ENCODE results near the gene PAPOLA. TPM values are rescaled to one million over a fixed set of nuclear protein-coding genes. Genes with fewer than 3 reads are reported as not detected.

The PAPOLA gene
- total RNA-seq, 2 experiments from 2014 or later = 161 to 173 TPM

GRCh38 chr14:96574171-96574632 is 72.0 kb downstream of the PAPOLA start:
- POLR2A ChIA-PET = no interaction called here

GRCh38 chr14:96574633-96575632 is 72.8 kb downstream of the PAPOLA start:
- Mint-ChIP-seq H3K27ac (no peak overlapping the region), H3K4me3 (no peak overlapping the region), H3K9me3 (no peaks in the 10 kb centered on the region), H3K4me1 (ENCODE audit: low read depth) (no peaks in the 10 kb centered on the region), H3K27me3 (no peaks in the 10 kb centered on the region), H3K36me3 (peaks cover 2% of the 10 kb centered on the region)
- intact Hi-C loops (cut with micrococcal nuclease) = no loop called here
- DNase-seq = no peak
- CTCF ChIA-PET = interaction anchor here (1.7 kb wide), 1 partner anchor 167 kb away, joined by 3 read pairs; no protein-coding TSS in a partner anchor
- POLR2A ChIA-PET = no interaction called here

More at GRCh38 chr14:96574171-96574632, 72.0 kb downstream of the PAPOLA start:
- Mint-ChIP-seq H3K27ac (no peak overlapping the region), H3K4me3 (no peak overlapping the region), H3K27me3 (no peaks in the 10 kb centered on the region), H3K4me1 (ENCODE audit: low read depth) (no peaks in the 10 kb centered on the region), H3K9me3 (no peaks in the 10 kb centered on the region), H3K36me3 (peaks cover 4% of the 10 kb centered on the region)
- CTCF ChIA-PET = interaction anchor here (0.6 to 1.7 kb wide), 2 partner anchors 167 to 193 kb away, joined by 3 to 4 read pairs; no protein-coding TSS in a partner anchor
- intact Hi-C loops (cut with micrococcal nuclease) = no loop called here
- no peak for DNase-seq

GRCh38 chr14:96576359-96576758 is 74.2 kb downstream of the PAPOLA start:
- POLR2A ChIA-PET = interaction anchor here (0.7 kb wide), 1 partner anchor 21 kb away, joined by 3 read pairs; no protein-coding TSS in a partner anchor
- H3K27ac Mint-ChIP-seq = no peak overlapping the region
- no peak for DNase-seq
- H3K27me3 Mint-ChIP-seq = no peaks in the 10 kb centered on the region
- H3K36me3 Mint-ChIP-seq = peaks cover 2% of the 10 kb centered on the region
- no peaks in the 10 kb centered on the region for H3K9me3 Mint-ChIP-seq
- CTCF ChIA-PET = interaction anchor here (1.6 kb wide), 1 partner anchor 9 kb away, joined by 5 read pairs; no protein-coding TSS in a partner anchor
- no peak overlapping the region for H3K4me3 Mint-ChIP-seq
- intact Hi-C loops (cut with micrococcal nuclease) = no loop called here
- no peaks in the 10 kb centered on the region for H3K4me1 Mint-ChIP-seq (ENCODE audit: low read depth)

DNA sequence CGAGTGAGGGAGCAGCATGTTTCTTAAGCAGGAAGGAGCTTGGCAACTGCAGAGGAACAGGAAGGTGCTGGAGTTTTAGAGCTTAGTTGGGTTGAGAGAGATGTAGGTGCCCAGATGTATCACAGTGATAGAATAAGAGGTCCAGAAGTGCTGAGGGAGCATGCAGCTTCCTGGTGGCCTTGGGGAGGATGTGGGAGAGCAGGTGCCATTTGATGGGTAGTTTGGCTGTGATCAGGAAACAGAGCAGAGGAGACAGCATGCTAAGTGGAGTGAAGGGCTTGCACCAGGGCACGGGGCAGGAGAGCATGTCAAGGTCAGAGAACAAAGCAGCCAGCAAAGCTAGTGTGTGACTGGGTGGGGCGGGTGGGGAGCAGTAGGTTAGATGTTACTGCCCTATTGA is 74.8 kb downstream of the PAPOLA start:
- H3K4me1 Mint-ChIP-seq (ENCODE audit: low read depth) = no peaks in the 10 kb centered on the region
- H3K4me3 Mint-ChIP-seq = no peak overlapping the region
- intact Hi-C loops (cut with micrococcal nuclease) = no loop called here
- DNase-seq = no peak
- H3K36me3 Mint-ChIP-seq = peaks cover 2% of the 10 kb centered on the region
- H3K9me3 Mint-ChIP-seq = no peaks in the 10 kb centered on the region
- ChIA-PET CTCF (interaction anchor here (1.6 kb wide), 1 partner anchor 10 kb away, joined by 5 read pairs; no protein-coding TSS in a partner anchor), POLR2A (interaction anchor here (0.7 kb wide), 1 partner anchor 22 kb away, joined by 3 read pairs; no protein-coding TSS in a partner anchor)
- no peak overlapping the region for H3K27ac Mint-ChIP-seq
- H3K27me3 Mint-ChIP-seq = no peaks in the 10 kb centered on the region

DNA sequence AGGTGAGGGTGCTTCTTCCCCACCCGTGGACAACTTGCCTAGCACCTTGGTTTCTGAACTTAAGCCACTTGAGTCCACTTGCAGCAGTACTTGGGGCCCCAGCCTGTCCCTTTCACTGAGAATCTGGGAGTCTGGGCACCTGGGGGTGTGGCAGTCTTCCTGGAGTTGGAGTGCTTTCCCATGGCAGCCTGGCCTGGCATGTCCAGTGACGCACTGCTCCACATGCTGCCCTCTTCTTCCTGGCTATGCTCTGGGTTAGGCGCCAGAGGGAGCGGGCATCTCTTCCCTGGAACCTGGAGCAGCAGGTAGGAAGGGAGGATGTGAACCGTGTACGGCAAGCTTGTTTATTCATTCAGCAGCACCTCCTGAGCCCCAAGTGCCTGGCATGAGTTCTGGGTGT is 76.4 kb downstream of the PAPOLA start:
- ChIA-PET CTCF (no interaction called here), POLR2A (no interaction called here)
- Mint-ChIP-seq H3K9me3 (no peaks in the 10 kb centered on the region), H3K4me1 (ENCODE audit: low read depth) (no peaks in the 10 kb centered on the region), H3K4me3 (no peak overlapping the region), H3K36me3 (no peaks in the 10 kb centered on the region), H3K27ac (no peak overlapping the region), H3K27me3 (peaks cover 3% of the 10 kb centered on the region)
- intact Hi-C loops (cut with micrococcal nuclease) = no loop called here
- DNase-seq = no peak

DNA sequence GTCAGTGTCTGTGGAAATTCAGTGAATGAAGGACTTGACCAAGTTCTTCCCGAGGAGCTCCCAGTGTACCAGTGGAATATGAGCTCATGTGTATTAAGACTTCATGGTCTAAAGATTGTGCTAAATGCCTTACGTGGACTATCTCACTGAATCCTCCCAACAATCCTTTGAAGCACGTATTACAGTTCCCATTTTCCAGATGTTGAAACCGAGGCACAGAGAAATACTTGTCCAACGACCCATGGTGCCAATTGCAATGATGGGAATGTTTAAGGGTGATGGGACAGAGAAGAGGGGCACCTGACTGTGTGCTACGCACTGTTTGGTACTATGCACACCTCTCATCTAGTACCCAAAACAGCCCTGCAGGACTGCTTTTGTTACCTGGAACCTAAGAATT is 77.2 kb downstream of the PAPOLA start:
- Mint-ChIP-seq H3K27ac (no peak overlapping the region), H3K27me3 (peaks cover 9% of the 10 kb centered on the region), H3K4me3 (no peak overlapping the region), H3K4me1 (ENCODE audit: low read depth) (no peaks in the 10 kb centered on the region), H3K9me3 (no peaks in the 10 kb centered on the region), H3K36me3 (no peaks in the 10 kb centered on the region)
- CTCF ChIA-PET = no interaction called here
- DNase-seq = no peak
- intact Hi-C loops (cut with micrococcal nuclease) = no loop called here
- POLR2A ChIA-PET = no interaction called here

- Mint-ChIP-seq H3K9me3 (no peaks in the 10 kb centered on the region), H3K4me1 (ENCODE audit: low read depth) (no peaks in the 10 kb centered on the region), H3K27ac (no peak overlapping the region), H3K36me3 (no peaks in the 10 kb centered on the region), H3K4me3 (no peak overlapping the region), H3K27me3 (peaks cover 11% of the 10 kb centered on the region)
- no peak for DNase-seq
- ChIA-PET POLR2A (no interaction called here), CTCF (no interaction called here)
- intact Hi-C loops (cut with micrococcal nuclease) = no loop called here
Measured at GRCh38 chr14:96579855-96580254, 77.7 kb downstream of the PAPOLA start.

DNA sequence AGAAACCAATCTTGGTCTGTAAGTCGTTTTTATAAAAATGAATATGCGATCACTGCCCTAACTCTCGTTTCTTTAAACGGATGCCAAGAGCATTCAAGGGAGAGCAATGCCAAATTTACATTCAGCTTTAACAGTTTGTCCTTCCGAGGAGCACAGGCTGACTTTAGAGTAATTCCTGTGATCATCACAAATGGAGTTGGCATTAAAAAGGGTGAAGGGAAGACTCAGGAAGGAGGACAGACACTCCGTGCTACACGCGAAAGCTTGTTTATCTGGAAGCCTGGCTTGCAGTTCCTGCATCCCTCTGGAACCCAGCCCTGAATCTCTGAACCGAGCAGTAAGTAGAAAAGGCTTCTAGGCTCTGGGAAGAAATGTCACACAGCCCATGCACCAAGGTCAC is 78.4 kb downstream of the PAPOLA start:
- ChIA-PET POLR2A (no interaction called here), CTCF (no interaction called here)
- DNase-seq = no peak
- no peak overlapping the region for H3K27ac Mint-ChIP-seq
- H3K36me3 Mint-ChIP-seq = no peaks in the 10 kb centered on the region
- H3K4me3 Mint-ChIP-seq = no peak overlapping the region
- intact Hi-C loops (cut with micrococcal nuclease) = no loop called here
- H3K4me1 Mint-ChIP-seq (ENCODE audit: low read depth) = no peaks in the 10 kb centered on the region
- H3K9me3 Mint-ChIP-seq = no peaks in the 10 kb centered on the region
- peaks cover 12% of the 10 kb centered on the region for H3K27me3 Mint-ChIP-seq

DNA sequence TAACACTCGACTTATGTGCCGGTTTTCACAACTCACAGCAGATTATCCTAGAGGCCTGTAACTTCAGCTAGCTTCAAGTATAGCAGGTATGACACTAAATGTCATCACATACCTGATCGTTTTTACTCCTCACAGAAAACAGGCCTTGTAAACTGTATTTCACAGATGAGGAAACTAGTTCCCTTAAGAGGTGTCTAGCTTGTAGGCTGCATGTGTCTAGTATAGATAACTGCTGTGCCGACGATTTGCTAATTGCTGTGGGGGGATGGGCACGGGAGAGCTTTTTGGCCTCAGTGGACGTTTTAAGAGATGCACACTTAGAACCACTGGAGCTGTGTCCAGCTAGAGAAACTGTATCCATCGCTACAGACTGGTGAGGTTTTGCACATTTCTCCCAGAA is 78.8 kb downstream of the PAPOLA start:
- CTCF ChIA-PET = interaction anchor here (0.9 to 1.2 kb wide), 2 partner anchors 10 to 160 kb away, joined by 3 to 4 read pairs; no protein-coding TSS in a partner anchor
- H3K27me3 Mint-ChIP-seq = peaks cover 15% of the 10 kb centered on the region
- H3K27ac Mint-ChIP-seq = no peak overlapping the region
- no peaks in the 10 kb centered on the region for H3K4me1 Mint-ChIP-seq (ENCODE audit: low read depth)
- no peaks in the 10 kb centered on the region for H3K9me3 Mint-ChIP-seq
- POLR2A ChIA-PET = no interaction called here
- intact Hi-C loops (cut with micrococcal nuclease) = no loop called here
- no peak for DNase-seq
- no peaks in the 10 kb centered on the region for H3K36me3 Mint-ChIP-seq
- no peak overlapping the region for H3K4me3 Mint-ChIP-seq

DNA sequence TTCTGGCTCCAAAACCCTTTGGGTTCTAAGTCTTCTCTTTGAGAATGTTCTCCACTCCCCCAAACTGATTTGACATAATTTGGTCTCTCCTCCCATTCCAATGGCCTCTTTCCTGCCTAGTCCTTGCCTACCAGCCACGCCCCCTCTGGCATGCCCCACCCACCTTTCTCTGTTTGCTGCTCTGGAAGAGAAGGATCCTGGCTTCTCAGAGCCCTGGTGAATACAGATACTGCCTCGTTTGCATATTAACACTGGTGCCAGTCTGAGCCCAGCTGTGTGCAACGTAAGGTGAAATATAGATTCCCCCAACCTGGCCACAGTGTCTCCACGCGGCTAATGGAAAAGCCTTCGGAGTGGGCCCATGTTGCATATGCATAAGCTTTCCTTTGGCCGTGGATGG is 79.7 kb downstream of the PAPOLA start:
- no peak for DNase-seq
- Mint-ChIP-seq H3K9me3 (no peaks in the 10 kb centered on the region), H3K36me3 (no peaks in the 10 kb centered on the region)

DNA sequence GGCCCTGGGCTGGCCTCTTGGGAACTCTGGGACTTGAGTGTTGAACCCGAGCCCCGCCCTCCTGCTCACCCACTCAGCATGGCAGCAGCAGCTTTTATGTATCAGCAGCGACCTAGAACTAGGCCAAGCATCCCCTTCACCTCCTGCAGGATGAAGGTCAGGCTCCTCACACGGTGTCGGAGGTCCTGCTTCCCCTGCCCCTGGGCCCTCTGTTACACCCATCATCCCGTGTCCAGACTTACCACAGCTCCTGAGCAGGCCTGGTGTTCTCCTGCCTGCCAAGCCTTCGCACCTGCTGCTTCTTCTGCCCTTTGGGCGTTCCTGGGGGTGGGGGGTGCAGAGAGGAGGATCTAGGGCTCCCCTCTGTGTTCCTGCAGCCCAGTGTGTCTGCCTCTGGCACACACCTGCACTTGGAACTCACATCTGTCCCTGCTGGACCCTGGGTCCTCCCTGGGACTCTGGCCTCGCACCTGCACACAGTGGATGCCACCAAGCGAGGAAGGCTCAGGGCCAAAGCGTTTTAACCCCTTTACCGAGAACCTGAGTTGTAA is 80.3 kb downstream of the PAPOLA start:
- peaks cover 15% of the 10 kb centered on the region for H3K27me3 Mint-ChIP-seq
- H3K4me3 Mint-ChIP-seq = no peak overlapping the region
- intact Hi-C loops (cut with micrococcal nuclease) = no loop called here
- no peaks in the 10 kb centered on the region for H3K4me1 Mint-ChIP-seq (ENCODE audit: low read depth)
- DNase-seq = no peak
- ChIA-PET POLR2A (no interaction called here), CTCF (interaction anchor here (1.2 to 2.5 kb wide), 2 partner anchors 8 to 158 kb away, joined by 3 to 8 read pairs; no protein-coding TSS in a partner anchor)
- no peaks in the 10 kb centered on the region for H3K9me3 Mint-ChIP-seq
- no peaks in the 10 kb centered on the region for H3K36me3 Mint-ChIP-seq
- H3K27ac Mint-ChIP-seq = no peak overlapping the region

More for the DNA sequence above, 79.7 kb downstream of the PAPOLA start:
- POLR2A ChIA-PET = no interaction called here
- H3K4me1 Mint-ChIP-seq (ENCODE audit: low read depth) = no peaks in the 10 kb centered on the region
- peaks cover 15% of the 10 kb centered on the region for H3K27me3 Mint-ChIP-seq
- H3K4me3 Mint-ChIP-seq = no peak overlapping the region
- CTCF ChIA-PET = interaction anchor here (0.9 to 1.2 kb wide), 2 partner anchors 9 to 159 kb away, joined by 3 to 4 read pairs; no protein-coding TSS in a partner anchor
- H3K27ac Mint-ChIP-seq = no peak overlapping the region
- intact Hi-C loops (cut with micrococcal nuclease) = no loop called here

GRCh38 chr14:96582995-96583394 is 80.8 kb downstream of the PAPOLA start:
- Mint-ChIP-seq H3K27ac (no peak overlapping the region), H3K4me3 (no peak overlapping the region), H3K36me3 (no peaks in the 10 kb centered on the region), H3K9me3 (no peaks in the 10 kb centered on the region), H3K4me1 (ENCODE audit: low read depth) (no peaks in the 10 kb centered on the region), H3K27me3 (peaks cover 15% of the 10 kb centered on the region)
- DNase-seq = no peak
- POLR2A ChIA-PET = no interaction called here
- intact Hi-C loops (cut with micrococcal nuclease) = no loop called here
- CTCF ChIA-PET = interaction anchor here (2.5 kb wide), 1 partner anchor 157 kb away, joined by 8 read pairs; no protein-coding TSS in a partner anchor
